Prostate gland (tissue), 2 donors: ENCODE data around the gene VPS37C.

Experiments used
- CTCF ChIP-seq, 4 experiments: fragments of 200-600 bp in 2 of 4; fragments of 450-650 bp in 2 of 4; sonication (generic) in 2 of 4; IDR thresholded peaks; 1 replicate in 3 of 4; 2 replicates in 1 of 4; pipeline ENCODE4 v1.5.1; 2016 to 2019; ENCODE audit warnings: antibody characterized with exemption in 4 of 4, mild to moderate bottlenecking in 2 of 4, moderate library complexity in 2 of 4
- POLR2A ChIP-seq: fragments of 450-650 bp; IDR thresholded peaks from one replicate; pipeline ENCODE4 v1.6.1; 2016; ENCODE audit warnings: antibody characterized with exemption, mild to moderate bottlenecking
- POLR2AphosphoS5 ChIP-seq: sonication (generic); formaldehyde crosslinking; IDR thresholded peaks from one replicate; pipeline ENCODE4 v1.6.1; 2017; ENCODE audit warnings: antibody characterized with exemption

DNA sequence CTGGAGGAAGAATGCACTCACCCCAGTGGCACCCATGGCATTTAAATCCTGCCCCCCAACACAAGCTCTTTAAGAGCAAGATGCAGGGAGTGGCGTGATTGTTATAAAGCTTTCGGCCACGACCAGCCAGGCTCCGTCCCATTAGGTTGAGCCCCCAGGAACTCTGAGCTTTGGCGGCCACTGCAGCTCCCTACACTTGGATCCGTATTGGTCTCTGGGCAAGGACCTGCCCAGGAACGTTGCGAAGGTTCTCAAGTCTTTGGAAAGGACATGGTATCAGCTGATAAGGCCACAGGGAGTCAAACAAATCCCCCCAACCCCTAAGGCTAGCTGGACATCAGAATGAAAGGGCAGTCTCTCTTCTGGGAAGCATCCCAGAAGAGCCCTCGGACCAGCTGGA, 9.3 kb upstream of the VPS37C start:
- TF ChIP-seq CTCF (IDR thresholded peaks at IDR 0.05) (no peak), POLR2AphosphoS5 (no peak), POLR2A (no peak)
